Activated B cell treated with CpG ODN at 0.5 μM for 24 hours (primary cell): ENCODE results near the gene ITGA1. TPM values are rescaled to one million over a fixed set of nuclear protein-coding genes. Genes with fewer than 3 reads are reported as not detected.

ENCODE experiments used
- ATAC-seq: fragments of 200-7000 bp; cut with Tn5 transposase; one replicate; pipeline ENCODE4 v1.10.0; 2021; ENCODE audit warnings: low read depth, mild to moderate bottlenecking, moderate library complexity
- CTCF ChIA-PET: fragments of 350-600 bp; sonication (Branson Sonifier 250); formaldehyde crosslinking; loops from one replicate; lab custom pipeline; 2021; ENCODE audit warnings: antibody characterized with exemption; lab: Charles Lee
- POLR2A ChIA-PET: fragments of 350-600 bp; sonication (Branson Sonifier 250); formaldehyde crosslinking; loops from one replicate; lab custom pipeline; 2021; ENCODE audit warnings: antibody characterized with exemption; lab: Charles Lee
- DNase-seq: peaks from one replicate; pipeline ENCODE4 v3.0.0; 2022
- H3K27ac Mint-ChIP-seq: one replicate; pipeline ENCODE4 v1.8.0; 2020; ENCODE audit warnings: mixed read lengths
- H3K27me3 Mint-ChIP-seq: one replicate; pipeline ENCODE4 v1.8.0; 2021; ENCODE audit warnings: mixed read lengths
- H3K36me3 Mint-ChIP-seq: one replicate; pipeline ENCODE4 v1.8.0; 2021; ENCODE audit warnings: low read depth, mixed read lengths
- H3K4me1 Mint-ChIP-seq: one replicate; pipeline ENCODE4 v1.8.0; 2021; ENCODE audit warnings: mixed read lengths
- H3K4me3 Mint-ChIP-seq: one replicate; pipeline ENCODE4 v1.8.0; 2020; ENCODE audit warnings: mild to moderate bottlenecking, mixed read lengths
- H3K9me3 Mint-ChIP-seq: one replicate; pipeline ENCODE4 v1.8.0; 2020; ENCODE audit warnings: mixed read lengths
- intact Hi-C: fragments of 100-400 bp; cut with micrococcal nuclease; formaldehyde crosslinking; loops from one replicate; pipeline ENCODE4 v1.15.1; 2024
- total RNA-seq: library from RNA; stranded (reverse); gene quantifications from 2 replicates; pipeline ENCODE4 v1.2.3, GENCODE V29; 2022
- TF ChIP-seq, protein P1 (sequence below): fragments of 200-600 bp; IDR thresholded peaks from one replicate; pipeline ENCODE4 v1.8.0; 2022; ENCODE audit warnings: antibody characterized with exemption, mild to moderate bottlenecking

ITGA1 gene
- total RNA-seq, 1 donor from 2014 or later, result 34.0 TPM

DNA sequence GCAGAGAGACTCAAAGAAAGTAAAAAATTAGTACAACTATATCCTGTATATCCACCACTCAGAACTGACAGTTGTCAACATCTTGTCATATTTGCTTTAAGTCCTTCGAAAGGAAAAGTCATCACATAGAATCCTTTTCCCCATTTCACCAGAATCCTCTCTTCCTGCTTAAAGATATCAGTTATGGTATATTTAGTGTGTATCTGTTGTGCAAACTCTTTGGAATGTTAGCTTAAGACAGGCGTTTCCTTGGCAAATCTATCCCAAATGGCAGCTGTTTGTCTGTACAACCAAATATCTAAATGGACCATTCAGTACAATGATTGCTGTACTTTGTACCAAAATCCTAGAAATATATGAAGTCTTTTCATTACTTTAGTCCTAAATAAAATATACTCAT, 98.5 kb downstream of the ITGA1 start:
- DNase-seq, result no peak
- TF ChIP-seq, protein P1, sequence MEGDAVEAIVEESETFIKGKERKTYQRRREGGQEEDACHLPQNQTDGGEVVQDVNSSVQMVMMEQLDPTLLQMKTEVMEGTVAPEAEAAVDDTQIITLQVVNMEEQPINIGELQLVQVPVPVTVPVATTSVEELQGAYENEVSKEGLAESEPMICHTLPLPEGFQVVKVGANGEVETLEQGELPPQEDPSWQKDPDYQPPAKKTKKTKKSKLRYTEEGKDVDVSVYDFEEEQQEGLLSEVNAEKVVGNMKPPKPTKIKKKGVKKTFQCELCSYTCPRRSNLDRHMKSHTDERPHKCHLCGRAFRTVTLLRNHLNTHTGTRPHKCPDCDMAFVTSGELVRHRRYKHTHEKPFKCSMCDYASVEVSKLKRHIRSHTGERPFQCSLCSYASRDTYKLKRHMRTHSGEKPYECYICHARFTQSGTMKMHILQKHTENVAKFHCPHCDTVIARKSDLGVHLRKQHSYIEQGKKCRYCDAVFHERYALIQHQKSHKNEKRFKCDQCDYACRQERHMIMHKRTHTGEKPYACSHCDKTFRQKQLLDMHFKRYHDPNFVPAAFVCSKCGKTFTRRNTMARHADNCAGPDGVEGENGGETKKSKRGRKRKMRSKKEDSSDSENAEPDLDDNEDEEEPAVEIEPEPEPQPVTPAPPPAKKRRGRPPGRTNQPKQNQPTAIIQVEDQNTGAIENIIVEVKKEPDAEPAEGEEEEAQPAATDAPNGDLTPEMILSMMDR, result no peak
- no peaks in the 10 kb centered on the region for H3K36me3 Mint-ChIP-seq
- CTCF ChIA-PET, result no interaction called here
- H3K9me3 Mint-ChIP-seq, result no peaks in the 10 kb centered on the region
- no peak overlapping the region for H3K4me3 Mint-ChIP-seq
- POLR2A ChIA-PET, result interaction anchor here (0.8 kb wide), 1 partner anchor 56 kb away, joined by 3 read pairs; no protein-coding TSS in a partner anchor
- intact Hi-C loops, result no loop called here
- ATAC-seq, result no peak
- H3K27ac Mint-ChIP-seq, result no peak overlapping the region
- no peaks in the 10 kb centered on the region for H3K4me1 Mint-ChIP-seq
- H3K27me3 Mint-ChIP-seq, result no peaks in the 10 kb centered on the region

DNA sequence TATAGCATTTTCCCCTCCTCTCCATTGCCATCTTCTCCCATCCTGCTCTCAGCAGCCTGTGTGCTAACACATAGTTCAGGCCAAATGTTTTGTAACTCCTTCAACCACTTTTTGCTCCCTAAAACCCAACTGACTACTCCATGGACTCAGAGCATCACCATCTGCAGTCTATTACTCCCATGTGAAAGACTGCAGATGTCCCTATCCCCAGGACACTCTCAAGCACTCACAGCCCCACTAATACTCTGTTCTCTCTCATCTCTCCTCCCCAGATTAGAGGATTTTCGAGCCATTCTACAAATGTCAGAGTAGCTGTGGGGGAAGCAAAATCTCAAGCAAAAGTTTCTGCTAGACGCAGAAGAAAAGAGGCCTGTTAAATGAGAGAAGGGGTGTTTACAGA, 99.3 kb downstream of the ITGA1 start:
- DNase-seq (no peak), ATAC-seq (no peak)
- no peaks in the 10 kb centered on the region for H3K4me1 Mint-ChIP-seq
- CTCF ChIA-PET, result no interaction called here
- intact Hi-C loops, result no loop called here
- POLR2A ChIA-PET, result no interaction called here
- TF ChIP-seq, protein P1, result no peak
- H3K4me3 Mint-ChIP-seq, result no peak overlapping the region
- H3K27me3 Mint-ChIP-seq, result no peaks in the 10 kb centered on the region
- H3K27ac Mint-ChIP-seq, result no peak overlapping the region
- no peaks in the 10 kb centered on the region for H3K9me3 Mint-ChIP-seq
- H3K36me3 Mint-ChIP-seq, result no peaks in the 10 kb centered on the region

DNA sequence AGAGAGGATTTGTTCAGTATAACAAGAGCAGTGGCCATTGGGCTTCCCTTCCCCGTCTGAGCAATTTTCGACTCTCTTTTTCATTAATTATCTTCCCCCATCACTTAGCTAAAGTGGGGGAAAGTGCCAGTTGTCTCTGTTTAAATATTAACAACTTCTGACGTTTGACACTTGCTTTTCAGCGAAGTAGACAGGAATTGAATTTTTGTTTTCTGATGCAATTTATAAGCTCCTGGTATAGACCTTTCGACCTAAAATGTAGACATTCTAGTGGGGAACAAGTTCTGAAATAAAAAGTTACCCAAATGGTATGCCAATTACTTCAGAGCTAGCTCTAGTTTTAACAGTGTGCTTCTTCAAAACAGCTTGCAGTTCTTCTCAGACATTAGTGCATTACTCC, 100.6 kb downstream of the ITGA1 start:
- Mint-ChIP-seq H3K27ac (no peak overlapping the region), H3K36me3 (no peaks in the 10 kb centered on the region), H3K4me3 (no peak overlapping the region), H3K27me3 (no peaks in the 10 kb centered on the region), H3K4me1 (no peaks in the 10 kb centered on the region), H3K9me3 (no peaks in the 10 kb centered on the region)
- DNase-seq (no peak), ATAC-seq (no peak)
- TF ChIP-seq, protein P1, result no peak
- intact Hi-C loops, result no loop called here
- CTCF ChIA-PET, result no interaction called here
- POLR2A ChIA-PET, result no interaction called here

DNA sequence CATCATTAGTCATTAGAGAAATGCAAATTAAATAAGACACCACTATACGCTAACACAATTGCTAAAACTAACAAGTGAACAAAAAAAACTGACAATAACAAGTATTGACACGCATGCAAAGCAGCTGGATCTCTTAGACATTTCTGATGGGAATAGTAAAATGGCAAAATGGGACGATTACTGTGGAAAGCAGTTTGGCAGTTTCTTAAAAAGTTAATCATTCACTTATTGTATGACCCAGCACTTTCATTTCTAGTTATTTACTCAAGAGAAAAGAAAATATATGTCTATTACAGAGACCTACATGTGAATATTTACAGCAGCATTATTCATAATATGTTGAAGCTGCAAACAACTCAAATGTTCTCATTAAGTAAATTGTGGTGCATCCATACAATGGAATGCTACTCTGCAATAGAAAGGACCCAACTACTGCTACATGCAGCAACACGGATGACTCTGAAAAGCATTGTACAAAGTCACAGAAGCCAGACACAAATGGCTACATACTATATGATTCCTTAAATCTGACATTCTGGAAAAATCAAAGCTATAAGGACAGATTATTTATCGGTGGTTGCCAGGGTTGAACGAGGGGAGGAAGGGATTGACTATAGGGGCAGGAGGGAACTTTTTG, 104.6 kb downstream of the ITGA1 start:
- TF ChIP-seq, protein P1, result no peak
- CTCF ChIA-PET, result no interaction called here

DNA sequence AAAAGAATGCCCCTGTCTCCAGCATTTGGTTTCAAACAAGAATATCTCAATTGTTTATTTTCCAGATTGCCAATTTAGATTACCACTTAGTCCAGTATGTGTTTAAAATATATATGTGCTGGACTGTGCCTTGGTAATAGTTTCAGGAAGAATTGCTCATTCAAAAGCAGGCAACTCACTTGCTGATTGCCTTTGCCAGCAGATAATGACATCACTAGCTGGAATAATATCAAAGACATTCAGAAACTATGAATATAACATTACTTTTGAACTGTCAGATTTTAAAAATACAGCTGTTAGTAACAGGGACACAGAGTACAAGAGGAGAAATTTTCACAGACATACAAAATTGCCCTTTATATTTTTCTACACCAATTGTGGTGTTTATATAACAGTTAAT, 105.4 kb downstream of the ITGA1 start:
- TF ChIP-seq, protein P1, result no peak
- CTCF ChIA-PET, result no interaction called here
- H3K36me3 Mint-ChIP-seq, result no peaks in the 10 kb centered on the region

More for the DNA sequence above, 104.6 kb downstream of the ITGA1 start:
- Mint-ChIP-seq H3K36me3 (no peaks in the 10 kb centered on the region), H3K4me1 (no peaks in the 10 kb centered on the region), H3K4me3 (no peak overlapping the region), H3K27ac (no peak overlapping the region), H3K27me3 (peaks cover 13% of the 10 kb centered on the region), H3K9me3 (no peaks in the 10 kb centered on the region)
- no peak for ATAC-seq
- POLR2A ChIA-PET, result no interaction called here
- DNase-seq, result no peak
- intact Hi-C loops, result no loop called here

More for the DNA sequence above, 105.4 kb downstream of the ITGA1 start:
- Mint-ChIP-seq H3K27ac (no peak overlapping the region), H3K9me3 (no peaks in the 10 kb centered on the region), H3K27me3 (peaks cover 14% of the 10 kb centered on the region), H3K4me3 (no peak overlapping the region), H3K4me1 (no peaks in the 10 kb centered on the region)
- DNase-seq (no peak), ATAC-seq (no peak)
- POLR2A ChIA-PET, result no interaction called here
- intact Hi-C loops, result no loop called here
